Activated gamma-delta T cell treated with anti-CD3 and anti-CD28 coated beads, Interleukin-2, amount 50 U/mL, for 16 hours (primary cell): ENCODE data around the gene ZNF263.

Experiments
- DNase-seq: peaks from one replicate; pipeline ENCODE4 v3.0.0-alpha.2; 2020; ENCODE audit warnings: low read depth

The ZNF263 gene

DNA sequence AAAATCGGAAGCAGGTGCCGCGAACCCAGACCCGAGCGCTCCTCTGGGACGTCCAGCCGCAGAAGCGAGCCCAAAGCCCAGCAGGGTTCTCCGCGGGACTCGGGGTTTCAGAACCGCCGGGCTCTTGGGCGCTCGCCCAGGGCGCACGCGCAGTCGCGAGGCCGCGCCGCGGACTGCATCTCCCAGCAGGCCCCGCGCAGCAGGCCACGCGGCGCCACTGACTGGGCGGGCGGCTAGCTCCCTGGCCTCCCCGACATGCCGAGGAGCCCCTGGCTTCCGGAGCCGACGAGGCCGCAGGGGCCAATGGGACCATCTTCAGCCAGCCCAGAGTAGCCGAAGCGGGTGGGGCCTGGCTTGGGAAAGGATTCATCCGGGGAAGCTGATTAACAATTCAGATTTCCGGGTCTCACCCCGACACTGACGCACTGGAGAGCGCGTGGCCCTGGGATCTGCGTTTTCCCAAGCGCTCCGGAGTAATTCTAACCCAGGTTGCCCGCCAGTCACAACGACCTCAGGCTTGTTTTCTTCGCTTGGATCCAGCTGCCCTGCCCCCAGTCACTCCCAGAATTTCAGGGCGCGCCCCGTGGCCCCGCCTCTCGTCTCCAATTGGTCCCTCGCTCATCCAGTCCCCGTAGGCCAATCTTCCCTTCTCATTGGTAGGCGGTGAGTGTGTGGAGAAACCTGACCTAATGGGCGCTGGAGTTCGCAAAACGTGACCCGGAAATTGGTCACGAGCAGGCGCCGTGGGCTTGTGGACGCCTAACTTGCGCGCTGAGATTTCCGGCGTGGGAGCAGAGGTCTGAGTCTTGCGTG, at the start of gene ZNF263:
ZNF263 (plus strand) TSS at position 762 of the 813 bp plus-strand sequence. CDS start 328 bp downstream, outside the sequence.
- peak; percentile 81 for DNase-seq

DNA sequence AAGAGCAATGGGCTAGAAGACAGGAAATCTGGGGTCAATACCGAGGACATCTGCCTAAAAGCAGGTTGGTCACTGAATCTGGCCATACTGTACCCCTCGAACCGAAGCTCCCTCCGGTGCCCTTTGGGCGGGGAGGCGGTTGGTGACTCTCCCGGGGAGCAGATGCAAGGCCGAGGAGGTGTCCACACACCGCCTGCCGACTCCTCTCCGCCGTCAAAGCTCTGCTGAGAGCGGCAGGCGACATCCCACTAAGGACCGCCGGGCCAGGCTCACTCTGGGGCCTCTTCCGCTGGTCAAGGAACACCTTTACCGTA, 48.8 kb upstream of the ZNF263 start:
- no peak for DNase-seq

DNA sequence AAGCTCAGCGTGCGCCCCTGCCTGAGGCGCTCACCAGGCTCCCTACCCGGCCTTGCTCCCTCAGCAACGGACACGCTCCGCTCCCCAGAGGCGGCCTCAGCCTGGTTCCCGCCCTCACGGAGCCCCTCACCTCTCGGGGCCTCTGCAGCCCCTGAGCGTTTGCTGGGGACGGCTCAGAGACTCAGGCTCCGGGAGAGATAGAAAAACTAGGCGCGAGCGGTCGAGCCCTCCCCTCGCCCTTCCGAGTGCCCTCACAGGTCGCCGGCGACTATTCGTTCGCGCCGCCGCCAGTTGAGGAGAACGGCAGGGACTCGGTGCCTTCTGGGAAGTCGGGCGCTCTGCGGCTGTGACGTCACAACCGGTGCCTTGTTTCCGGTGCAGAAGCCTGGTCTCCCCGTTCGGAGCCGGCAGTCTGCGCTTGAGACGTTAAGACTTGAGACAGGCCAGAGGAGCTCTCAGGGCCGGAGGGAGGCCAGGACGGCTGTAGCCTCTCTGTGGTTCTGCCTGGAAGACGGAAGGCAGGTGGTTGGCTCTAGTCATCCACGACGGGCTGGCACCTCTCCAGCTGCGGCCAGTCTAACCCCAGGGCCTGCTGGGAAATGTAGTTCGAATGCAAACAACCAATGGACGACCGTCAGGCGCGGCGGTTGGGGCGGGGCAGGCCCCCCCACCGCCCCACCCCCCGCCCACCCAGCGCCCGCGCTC, 48.3 kb upstream of the ZNF263 start, which contains the start of gene ZNF200:
ZNF200 (minus strand) TSS at position 302 of the 705 bp plus-strand sequence. CDS start 1,403 bp downstream, outside the sequence.
- peak; percentile 87 for DNase-seq

DNA sequence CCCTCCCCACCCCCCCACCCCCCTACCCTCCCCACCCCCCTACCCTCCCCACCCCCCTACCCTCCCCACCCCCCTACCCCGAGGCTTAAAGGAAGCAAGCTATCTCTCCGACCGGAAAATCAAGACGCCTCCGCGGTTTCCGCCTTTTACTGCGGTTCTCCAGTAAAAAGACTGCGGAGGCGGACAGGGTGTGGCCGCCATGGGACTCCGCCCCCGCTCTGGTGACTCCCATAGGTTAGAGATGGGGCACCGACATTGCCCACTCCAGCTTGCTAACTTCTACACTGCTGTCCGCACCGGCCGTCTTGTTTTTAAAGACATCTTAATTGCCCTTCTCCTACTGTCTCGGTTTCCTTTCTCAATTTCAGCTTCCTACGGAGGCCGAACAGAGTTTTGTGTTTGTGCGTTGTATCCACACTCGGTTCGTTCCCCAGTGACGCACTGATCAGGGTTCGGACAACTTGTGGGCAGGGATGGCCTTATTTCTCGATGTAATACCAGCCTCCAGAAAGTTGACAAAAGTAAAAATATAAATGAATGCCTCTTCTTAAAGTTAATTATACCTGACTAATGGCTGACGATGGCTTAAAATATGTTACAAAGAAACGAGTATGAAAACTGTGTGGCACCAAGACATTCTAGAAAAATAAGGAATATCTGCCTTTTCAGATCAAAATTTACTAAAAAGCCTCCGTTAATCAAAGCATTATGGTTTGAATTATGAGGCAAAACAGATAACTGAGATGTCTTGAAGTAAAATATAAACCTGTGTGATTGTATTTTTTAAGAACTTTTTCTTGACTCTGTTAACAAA, 47.2 kb upstream of the ZNF263 start:
- DNase-seq = no peak

DNA sequence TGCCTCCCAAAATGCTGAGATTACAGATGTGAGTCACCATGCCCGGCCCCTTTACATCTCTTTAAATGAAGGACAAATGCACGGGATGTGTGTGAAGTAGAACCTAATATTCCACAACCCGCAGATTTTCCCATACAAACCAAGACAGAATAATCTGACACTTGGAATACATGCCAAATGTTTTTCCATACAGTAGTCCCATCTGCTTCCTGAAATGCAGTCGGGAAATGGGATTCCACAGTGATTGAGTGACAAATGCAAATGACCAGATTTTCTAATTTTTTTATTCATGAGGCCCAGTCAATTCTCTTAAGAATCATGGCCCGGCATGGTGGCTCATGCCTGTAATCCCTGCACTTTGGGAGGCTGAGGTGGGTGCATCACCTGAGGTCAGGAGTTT, 41.5 kb upstream of the ZNF263 start:
- DNase-seq = no peak

DNA sequence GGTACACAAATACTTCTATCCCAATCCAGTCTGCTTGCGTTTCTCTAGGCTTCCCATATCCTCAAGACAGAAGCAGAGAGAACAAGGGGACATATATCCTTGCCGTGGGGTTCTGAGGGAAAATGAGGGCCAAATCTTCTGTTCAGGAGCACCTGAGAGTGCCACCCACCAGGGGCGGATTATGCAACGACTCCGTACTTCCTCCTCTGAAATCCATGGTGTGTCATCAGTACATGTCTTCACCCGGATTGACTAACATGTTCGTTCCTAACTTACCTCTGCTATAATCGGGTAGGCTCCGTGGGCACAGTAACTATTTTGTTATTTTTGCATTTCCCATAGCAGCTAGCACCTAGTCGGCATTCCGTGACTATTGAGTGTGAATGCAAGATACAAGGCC, 40.6 kb upstream of the ZNF263 start:
- DNase-seq = no peak

DNA sequence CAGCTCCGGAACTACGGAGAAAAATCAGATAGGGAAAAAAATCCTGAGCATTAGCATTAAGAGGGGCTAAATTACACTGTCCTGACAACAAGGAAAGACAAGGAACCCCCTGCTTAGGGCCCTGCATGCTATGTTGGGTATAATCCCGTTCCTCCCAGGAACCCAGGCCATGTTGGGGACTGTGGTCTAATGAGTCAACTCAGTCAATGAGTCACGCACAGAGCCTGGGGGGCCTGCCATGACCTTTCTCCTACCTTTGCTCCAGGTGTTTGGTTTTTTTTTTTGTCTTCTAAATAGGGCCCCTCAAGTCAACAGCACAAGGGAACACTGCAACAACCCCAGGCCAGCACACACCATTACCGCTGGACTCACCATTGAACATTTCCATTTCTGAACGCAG, 39.4 kb upstream of the ZNF263 start:
- DNase-seq = no peak

DNA sequence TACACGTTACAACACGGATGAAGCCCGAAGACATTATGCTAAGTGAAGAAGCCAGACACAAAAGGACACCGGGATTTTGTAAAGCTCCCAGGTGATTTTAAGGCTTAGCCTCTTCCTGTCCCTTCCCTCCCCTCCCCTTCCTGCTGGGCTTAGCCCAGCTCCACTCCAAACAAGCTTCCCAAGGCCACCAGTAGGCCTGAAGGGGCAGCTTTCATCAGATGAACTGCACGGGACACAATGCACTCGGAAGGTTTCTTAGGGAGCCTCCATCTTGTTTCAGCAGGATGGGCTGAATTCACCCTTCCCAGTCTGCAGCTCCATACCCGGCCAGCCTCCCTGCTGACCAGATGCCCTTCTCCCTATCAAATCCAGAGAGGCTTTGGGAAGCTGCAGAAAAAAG, 37.3 kb upstream of the ZNF263 start:
- no peak for DNase-seq

DNA sequence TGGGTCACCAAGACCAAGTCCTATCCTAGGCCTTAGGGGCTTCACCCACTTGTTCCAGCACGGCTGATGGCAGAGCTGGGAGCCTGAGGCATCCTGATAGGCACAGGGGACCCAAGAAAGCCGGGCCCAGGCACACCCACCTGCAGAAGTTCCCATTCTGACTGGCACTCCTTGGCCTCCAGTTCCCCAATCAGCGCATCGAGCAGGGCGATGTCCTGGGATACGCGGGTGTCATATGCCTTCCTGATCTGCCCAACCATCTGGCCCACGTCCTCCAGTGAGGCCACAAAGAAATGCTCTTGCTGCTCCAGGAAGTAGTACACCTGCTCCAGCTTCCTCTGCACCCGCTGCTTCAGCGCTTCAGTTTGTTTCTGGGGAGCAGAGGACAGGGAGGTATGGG, 36.4 kb upstream of the ZNF263 start:
- no peak for DNase-seq

DNA sequence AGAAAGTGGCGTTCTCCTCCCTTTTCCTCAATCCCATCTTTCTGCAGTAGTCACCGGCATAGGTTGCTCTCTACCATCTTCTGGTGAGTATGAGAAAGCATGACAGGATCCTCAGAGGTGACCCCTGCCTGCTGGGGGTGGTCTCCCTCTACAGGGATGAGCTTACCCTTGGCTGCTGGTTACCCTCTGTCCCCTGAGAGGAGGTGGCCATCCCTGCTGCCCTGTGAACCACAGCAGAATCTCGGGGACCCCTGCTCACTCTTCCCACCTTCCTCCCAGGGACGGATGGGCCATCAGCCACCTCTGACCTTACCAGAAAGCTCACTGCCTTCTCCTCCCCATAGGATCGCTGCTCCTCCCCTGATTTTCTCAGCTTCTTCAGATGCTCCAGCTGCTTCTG, 34.7 kb upstream of the ZNF263 start:
- no peak for DNase-seq

DNA sequence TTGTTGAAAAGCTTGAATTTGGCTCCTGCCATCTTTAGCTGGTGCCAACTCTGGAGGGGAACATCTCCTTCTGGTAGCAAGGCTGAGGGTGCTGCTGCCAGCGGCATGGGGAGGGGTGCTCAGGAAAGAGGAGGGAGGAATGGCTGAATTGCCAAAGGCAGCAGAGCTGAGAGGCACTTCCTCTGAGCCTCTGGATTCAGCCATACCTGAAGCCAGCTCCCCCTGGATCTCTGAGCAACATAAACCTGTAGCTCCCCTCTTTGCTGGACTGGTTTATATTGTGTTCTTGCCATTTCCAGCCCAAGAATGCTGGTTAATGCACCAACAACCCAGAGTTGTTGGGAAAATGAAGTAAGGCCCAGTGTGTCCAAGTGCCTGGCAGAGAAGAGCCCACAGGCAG, 34.3 kb upstream of the ZNF263 start:
- no peak for DNase-seq

DNA sequence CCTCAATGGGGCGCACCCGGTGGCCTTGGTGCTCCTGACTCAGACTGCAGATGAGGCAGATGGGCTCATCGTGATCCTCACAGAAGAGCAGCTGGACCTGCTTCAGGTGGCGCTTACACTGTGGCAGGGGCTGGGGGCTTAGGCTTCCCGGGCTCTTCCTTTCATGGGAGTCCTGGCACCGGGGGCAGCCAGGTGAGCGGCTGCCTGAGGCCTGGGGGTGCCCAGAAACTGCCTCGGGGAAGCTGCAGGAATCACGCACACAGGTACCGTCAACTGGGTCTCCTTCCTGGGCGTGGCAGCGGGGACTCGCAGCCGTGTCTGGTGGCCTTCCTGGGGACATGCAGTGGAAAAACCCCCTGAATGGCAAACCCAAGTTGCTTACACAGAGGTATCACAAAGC, 33.8 kb upstream of the ZNF263 start:
- DNase-seq = no peak

DNA sequence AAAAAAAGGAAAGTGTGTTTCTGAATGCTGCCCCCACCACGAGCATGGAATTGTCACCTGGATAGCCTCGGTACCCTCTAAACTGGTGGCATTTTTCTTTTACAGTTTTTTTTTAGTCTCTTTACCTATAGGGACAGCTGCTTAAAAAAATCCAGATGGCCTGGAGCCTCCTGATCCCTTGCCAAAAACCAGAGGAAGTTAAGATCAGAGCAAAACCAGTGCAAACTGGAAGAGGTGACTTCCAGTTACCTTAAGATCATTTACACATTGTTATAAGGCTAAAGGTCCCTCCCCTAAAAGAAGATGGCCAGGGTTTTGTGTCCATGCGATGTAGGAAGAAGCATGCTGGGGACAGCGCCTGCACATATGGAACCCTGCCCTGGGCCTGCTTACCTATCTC, 30.3 kb upstream of the ZNF263 start:
- DNase-seq = no peak

DNA sequence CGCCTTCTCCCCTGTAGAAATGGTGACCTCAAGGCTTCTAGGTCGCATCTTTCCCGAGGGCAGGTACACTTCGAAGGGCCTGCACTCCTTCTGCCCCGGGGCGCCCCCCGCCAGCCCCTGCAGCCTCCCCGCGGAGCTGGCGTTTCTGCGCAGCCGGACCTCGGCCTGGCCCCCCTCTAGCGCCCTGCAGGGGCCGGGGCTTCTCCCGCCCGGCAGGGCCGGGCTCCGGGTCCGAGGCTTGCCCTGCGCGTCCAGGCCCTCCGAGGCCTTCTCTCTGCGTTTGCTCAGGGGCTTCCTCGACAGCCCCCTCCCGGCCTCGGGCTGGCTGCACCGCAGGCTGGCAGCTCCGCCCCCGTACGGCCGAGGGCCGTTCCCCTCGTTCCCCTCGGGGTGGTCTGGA, 29.0 kb upstream of the ZNF263 start:
- DNase-seq = no peak

DNA sequence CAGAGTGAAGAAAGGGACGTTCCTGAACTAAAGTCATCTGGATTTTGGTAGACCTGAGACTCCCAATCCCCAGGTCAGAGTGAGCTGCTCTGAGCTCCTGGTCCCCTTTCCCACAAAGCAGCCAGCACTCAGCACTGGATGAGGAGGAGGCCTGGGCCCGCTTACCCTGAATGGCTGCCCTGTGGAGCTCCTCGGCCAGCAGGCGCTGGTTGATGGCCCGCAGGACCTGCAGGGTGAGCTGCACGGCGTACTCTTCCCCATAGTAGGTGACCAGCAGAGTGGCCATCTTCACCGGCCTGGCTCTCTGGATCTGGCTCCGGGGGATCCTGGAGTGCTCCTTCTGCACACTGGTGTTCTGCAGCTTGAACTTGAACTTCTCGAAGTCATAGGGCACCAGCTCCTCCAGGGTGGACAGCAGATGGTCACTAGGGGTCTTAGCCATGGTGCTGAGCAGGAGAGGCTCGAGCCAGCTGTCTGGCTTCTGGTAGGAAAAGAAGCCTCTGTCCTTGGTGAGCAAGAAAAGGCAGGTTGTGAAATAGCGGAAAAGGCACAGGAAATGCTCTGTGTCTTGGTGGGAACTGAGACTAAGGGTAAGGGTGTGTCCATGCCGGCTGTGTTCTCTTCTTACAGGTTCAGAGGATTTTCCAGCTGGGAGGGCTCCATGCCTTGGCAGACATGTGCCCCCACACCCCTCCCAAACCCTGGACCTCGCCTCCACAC, 27.0 kb upstream of the ZNF263 start, which contains the start of gene MEFV:
MEFV (minus strand) TSS at position 488 of the 720 bp plus-strand sequence; CDS start at position 442, 46 bp downstream.
- DNase-seq = no peak

DNA sequence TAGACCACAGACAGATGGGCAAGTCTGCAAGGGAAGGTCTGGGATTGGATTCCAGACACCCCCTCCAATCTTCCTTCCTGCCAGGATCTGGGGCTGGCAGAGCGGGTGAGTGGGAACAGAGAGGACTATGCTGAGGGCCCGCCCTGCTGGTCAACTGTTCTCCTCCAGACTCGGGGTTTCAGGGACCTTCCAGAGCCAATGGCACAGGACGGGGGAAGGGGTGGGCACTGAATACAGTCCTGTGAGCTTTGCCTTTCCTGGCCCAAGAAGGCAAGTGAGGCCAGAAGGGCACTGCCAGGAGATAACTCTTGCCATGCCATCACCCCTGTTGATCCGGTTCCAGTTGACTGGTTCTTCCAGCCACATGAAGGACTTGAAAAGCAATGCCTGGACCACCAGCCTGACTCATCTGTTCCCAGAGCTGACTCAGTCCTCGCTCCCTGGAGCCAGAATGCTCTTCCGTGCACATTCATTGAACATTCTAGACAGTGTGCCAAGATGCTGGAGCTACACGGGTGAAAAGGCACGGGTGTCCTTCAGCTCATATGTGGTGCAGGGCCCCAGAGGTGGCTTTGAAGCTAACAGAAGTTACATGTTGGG, 26.3 kb upstream of the ZNF263 start:
- no peak for DNase-seq

DNA sequence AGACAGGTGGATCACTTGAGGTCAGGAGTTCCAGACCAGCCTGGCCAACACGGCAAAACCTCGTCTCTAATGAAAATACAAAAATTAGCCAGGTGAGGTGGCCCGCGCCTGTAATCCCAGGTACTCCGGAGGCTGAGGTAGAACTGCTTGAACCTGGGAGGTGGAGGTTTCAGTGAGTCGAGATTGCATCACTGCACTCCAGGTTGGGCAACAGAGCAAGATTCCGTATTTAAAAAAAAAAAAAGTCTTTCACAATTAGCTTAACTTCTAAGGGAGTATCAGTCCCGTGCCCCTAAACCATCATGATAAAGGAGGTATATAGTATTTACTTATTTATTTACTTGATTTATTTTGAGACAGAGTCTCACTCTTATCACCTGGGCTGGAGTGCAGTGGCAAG, 23.5 kb upstream of the ZNF263 start:
- no peak for DNase-seq

DNA sequence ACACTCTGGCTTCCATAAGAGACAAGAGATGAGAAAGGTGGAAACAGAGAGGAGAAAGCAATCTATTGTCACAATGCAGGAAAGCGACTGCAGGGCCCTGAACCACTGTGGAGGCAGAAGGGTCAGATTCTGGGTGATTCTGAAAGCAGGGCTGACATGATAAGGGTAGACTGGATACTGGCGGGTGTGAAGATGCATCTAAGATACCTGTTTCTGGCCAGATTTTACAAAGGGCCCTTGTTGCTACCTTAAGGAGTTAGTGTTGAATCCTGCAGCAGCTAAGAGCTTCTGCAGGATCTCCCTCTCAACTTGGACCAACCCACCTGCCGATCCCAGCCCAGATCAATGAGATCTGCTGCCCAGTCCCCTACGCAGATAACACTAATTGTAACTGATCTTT, 20.8 kb upstream of the ZNF263 start:
- DNase-seq = no peak

DNA sequence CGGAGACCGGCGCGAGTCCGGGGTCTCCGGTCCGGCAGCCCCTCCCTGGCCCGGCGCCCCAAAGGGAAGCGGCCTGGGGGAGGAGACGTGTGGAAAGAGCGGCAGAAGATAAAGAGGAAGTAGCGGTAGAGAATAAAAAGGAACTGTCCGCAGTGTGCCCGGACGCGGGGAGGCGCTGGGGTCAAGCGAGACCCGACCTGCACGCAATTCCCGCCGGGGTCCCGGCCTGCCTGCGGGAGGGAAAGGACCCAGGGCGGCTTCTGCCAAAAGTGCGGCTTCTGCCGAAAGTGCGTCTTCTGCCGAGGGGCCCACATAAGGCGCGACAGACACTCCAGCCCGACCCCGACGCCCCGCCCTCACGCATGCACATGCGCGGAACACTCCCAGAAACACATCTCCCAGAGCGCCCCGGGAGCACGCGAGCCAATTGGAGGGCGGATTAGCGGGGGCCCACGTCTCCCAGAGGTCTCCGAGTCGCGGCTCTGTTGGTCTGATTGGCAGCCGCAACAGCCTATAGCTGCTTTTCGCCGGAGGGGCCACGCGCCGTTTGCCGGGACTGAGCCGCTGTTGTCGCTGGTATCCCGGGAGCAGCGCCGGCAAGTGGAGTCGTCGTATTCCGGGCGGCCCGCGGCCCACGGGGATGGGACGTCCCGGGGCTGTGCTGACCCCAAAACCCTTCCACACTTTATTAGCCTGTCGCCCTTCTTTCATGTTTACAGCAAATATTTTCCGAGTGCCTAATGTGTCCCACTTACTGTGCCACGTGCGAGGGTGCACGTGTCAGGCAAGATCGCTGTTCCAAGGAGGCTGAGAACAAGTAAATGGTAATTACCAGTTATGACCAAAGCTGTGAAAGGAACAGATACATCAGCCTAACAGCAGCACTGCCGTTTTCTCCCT, 18.9 kb upstream of the ZNF263 start:
- peak; percentile 95 for DNase-seq

DNA sequence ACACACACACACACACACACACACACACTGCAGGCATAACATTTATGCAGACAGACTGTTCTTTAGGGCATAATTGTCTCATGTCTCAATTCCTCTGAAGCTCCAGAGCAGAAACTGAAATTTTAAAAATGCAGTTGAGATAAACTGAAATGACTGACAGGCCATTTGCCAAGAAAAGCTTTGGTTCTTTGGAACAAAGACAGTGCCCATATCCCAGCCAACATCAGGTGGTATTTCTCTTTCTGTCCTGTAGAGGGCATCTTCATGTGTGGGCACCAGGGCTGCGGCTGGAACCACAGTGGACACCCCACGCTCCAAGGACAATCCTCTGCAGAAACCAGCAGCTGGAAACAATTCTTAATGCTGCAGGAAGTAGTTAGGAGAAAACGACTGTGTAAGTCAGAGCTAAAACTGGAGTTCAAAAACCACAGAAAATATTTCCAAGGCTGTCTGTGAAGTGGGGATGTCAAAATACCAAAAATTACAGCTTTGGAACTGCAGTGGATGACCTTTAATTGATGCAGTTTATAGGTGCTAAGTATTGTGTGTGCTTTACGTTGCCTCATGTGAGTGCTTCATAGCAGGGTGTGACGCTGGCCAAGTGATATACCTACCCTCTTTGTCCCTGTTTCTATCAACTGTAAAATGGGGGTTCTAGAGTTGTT, 16.3 kb upstream of the ZNF263 start:
- no peak for DNase-seq
